ENCODE measurements around the gene SRSF9. TPM values are rescaled to one million over a fixed set of nuclear protein-coding genes. Genes with fewer than 3 reads are reported as not detected.

Gene SRSF9
- total and polyA plus RNA-seq, 2 of the 13 experiments (the other 11 are each of a cell fraction or from before 2014, with no cell fraction given): 125 to 144 TPM

DNA sequence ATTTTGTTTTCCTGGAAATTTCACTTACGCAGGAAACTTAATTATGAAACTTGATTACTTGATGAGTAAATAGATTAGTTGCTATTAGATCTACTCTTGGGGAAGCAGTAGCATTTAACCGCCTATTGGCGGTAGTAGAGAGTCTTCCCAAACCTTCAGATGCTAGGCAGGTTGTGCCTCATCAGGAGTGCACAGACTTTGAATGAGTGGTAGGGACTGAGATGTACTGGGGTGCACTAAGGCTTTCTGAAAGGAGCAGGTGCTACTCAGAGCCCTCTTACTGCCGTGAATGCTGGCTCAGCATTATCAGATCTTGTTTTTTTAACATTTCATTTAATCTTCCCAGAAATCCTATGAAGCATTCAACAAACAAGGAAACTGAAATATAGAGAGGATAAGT, 15.6 kb downstream of the SRSF9 start (continued):
- TF ChIP-seq, protein P1, sequence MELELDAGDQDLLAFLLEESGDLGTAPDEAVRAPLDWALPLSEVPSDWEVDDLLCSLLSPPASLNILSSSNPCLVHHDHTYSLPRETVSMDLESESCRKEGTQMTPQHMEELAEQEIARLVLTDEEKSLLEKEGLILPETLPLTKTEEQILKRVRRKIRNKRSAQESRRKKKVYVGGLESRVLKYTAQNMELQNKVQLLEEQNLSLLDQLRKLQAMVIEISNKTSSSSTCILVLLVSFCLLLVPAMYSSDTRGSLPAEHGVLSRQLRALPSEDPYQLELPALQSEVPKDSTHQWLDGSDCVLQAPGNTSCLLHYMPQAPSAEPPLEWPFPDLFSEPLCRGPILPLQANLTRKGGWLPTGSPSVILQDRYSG (CRISPR knock-in tag; IDR thresholded peaks at IDR 0.05): no peak
- TF ChIP-seq, protein P2, sequence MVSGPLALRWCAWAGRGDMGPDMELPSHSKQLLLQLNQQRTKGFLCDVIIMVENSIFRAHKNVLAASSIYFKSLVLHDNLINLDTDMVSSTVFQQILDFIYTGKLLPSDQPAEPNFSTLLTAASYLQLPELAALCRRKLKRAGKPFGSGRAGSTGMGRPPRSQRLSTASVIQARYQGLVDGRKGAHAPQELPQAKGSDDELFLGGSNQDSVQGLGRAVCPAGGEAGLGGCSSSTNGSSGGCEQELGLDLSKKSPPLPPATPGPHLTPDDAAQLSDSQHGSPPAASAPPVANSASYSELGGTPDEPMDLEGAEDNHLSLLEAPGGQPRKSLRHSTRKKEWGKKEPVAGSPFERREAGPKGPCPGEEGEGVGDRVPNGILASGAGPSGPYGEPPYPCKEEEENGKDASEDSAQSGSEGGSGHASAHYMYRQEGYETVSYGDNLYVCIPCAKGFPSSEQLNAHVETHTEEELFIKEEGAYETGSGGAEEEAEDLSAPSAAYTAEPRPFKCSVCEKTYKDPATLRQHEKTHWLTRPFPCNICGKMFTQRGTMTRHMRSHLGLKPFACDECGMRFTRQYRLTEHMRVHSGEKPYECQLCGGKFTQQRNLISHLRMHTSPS (CRISPR knock-in tag; IDR thresholded peaks at IDR 0.05; ENCODE audit: low read depth): no peak
- TF ChIP-seq ZNF713 (CRISPR knock-in tag; IDR thresholded peaks at IDR 0.05) (no peak), SUZ12 (IDR thresholded peaks at IDR 0.05; ENCODE audit: low read depth, low read length) (no peak), NR2F6 (IDR thresholded peaks at IDR 0.05) (no peak), NR2F6 (CRISPR knock-in tag; IDR thresholded peaks at IDR 0.05) (no peak), ZNF260 (CRISPR knock-in tag; IDR thresholded peaks at IDR 0.05; ENCODE audit: borderline replicate concordance, low read depth) (no peak), MAFK (conservative IDR thresholded peaks at IDR 0.05 in 1 of 2, IDR thresholded peaks at IDR 0.05 in 1 of 2; ENCODE audit: low read length in 2 of 2) (peak; percentile 87 to 95), ZNF138 (CRISPR knock-in tag; IDR thresholded peaks at IDR 0.05; ENCODE audit: low read depth) (no peak)
- TF ChIP-seq, protein P3, sequence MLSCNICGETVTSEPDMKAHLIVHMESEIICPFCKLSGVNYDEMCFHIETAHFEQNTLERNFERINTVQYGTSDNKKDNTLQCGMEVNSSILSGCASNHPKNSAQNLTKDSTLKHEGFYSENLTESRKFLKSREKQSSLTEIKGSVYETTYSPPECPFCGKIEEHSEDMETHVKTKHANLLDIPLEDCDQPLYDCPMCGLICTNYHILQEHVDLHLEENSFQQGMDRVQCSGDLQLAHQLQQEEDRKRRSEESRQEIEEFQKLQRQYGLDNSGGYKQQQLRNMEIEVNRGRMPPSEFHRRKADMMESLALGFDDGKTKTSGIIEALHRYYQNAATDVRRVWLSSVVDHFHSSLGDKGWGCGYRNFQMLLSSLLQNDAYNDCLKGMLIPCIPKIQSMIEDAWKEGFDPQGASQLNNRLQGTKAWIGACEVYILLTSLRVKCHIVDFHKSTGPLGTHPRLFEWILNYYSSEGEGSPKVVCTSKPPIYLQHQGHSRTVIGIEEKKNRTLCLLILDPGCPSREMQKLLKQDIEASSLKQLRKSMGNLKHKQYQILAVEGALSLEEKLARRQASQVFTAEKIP (CRISPR knock-in tag; IDR thresholded peaks at IDR 0.05; ENCODE audit: borderline replicate concordance): no peak

Measured in HepG2 (cell line).